Panc1 (cell line): ENCODE data around the gene NEXN. TPM values are rescaled to one million over a fixed set of nuclear protein-coding genes. Genes with fewer than 3 reads are reported as not detected.
A peak's percentile ranks its signal among the peaks of the same experiment; 100 is the strongest.

Source experiments
- ATAC-seq: fragments of 200-7000 bp; cut with Tn5 transposase; 2 replicates; pipeline ENCODE4 v1.9.1; 2020; ENCODE audit warnings: mild to moderate bottlenecking, moderate library complexity
- BruUV-seq: library from RNA; stranded (reverse); fragments of 400-500 nt; replicated peaks from 2 replicates; lab custom pipeline; 2021; lab: Mats Ljungman, UMichigan
- CTCF ChIA-PET: fragments of 300-600 bp; sonication (Branson Sonifier 250); formaldehyde crosslinking; loops from one replicate; lab custom pipeline; 2022; ENCODE audit warnings: antibody characterized with exemption; lab: Charles Lee
- POLR2A ChIA-PET: fragments of 300-600 bp; sonication (Branson Sonifier 250); formaldehyde crosslinking; loops from one replicate; lab custom pipeline; 2022; ENCODE audit warnings: antibody characterized with exemption; lab: Charles Lee
- DNase-seq: peaks from one replicate; pipeline ENCODE4 v3.0.0-alpha.2; 2010; ENCODE audit warnings: low read depth, low spot score
- H3K27ac ChIP-seq: 2 replicates; pipeline ENCODE4 v1.5.1; 2011; ENCODE audit warnings: mild to moderate bottlenecking, low read length, inconsistent platforms
- H3K27me3 ChIP-seq: fragments of 200-500 bp; sonication (Bioruptor generic); 2 replicates; pipeline ENCODE4 v1.6.0; 2014; ENCODE audit warnings: low read length, inconsistent platforms; ENCODE audit not compliant: control insufficient read depth, insufficient read depth
- H3K36me3 ChIP-seq: fragments of 200-500 bp; sonication (Bioruptor generic); 2 replicates; pipeline ENCODE4 v1.5.1; 2014; ENCODE audit warnings: inconsistent platforms, mild to moderate bottlenecking, low read length, moderate library complexity; ENCODE audit not compliant: control insufficient read depth, insufficient read depth
- H3K4me1 ChIP-seq: 2 replicates; pipeline ENCODE4 v1.5.1; 2011; ENCODE audit warnings: inconsistent platforms, mild to moderate bottlenecking, low read length, moderate library complexity; ENCODE audit not compliant: control insufficient read depth, insufficient read depth
- H3K4me3 ChIP-seq, 2 experiments: 2 replicates each; pipeline ENCODE4 v1.5.1; 2011 to 2012; ENCODE audit warnings: low read depth in 2 of 2, low read length in 2 of 2, mild to moderate bottlenecking in 2 of 2, inconsistent platforms in 1 of 2, moderate library complexity in 1 of 2
- H3K9me3 ChIP-seq: fragments of 200-500 bp; sonication (Bioruptor generic); 2 replicates; pipeline ENCODE4 v1.5.1; 2014; ENCODE audit warnings: low read depth, mild to moderate bottlenecking, inconsistent platforms, low read length, moderate library complexity; ENCODE audit not compliant: control insufficient read depth, insufficient read depth
- CTCF ChIP-seq: fragments of 450-650 bp; IDR thresholded peaks from 2 replicates; pipeline ENCODE4 v1.5.1; 2017; ENCODE audit warnings: mild to moderate bottlenecking
- POLR2AphosphoS5 ChIP-seq: IDR thresholded peaks from 2 replicates; pipeline ENCODE4 v1.6.1; 2012; ENCODE audit warnings: mild to moderate bottlenecking, low read depth, low read length, moderate library complexity
- SIN3A ChIP-seq: IDR thresholded peaks from 2 replicates; pipeline ENCODE4 v1.6.1; 2012; ENCODE audit warnings: low read depth, mild to moderate bottlenecking, low read length, moderate library complexity, borderline replicate concordance; ENCODE audit not compliant: insufficient read depth
- TCF7L2 ChIP-seq: IDR thresholded peaks from 2 replicates; pipeline ENCODE4 v1.6.1; 2011; ENCODE audit warnings: mild to moderate bottlenecking, low read depth, low read length, inconsistent platforms
- in situ Hi-C: cut with HindIII; loops from 2 replicates; pipeline ENCODE4 v1.10.0; 2016; ENCODE audit warnings: low sequenced_read_pairs, low pct_unique_long_range_greater_than_20kb
- intact Hi-C: fragments of 100-400 bp; cut with micrococcal nuclease; formaldehyde crosslinking; loops from one replicate; pipeline ENCODE4 v1.10.0; 2022; ENCODE audit not compliant: unreplicated experiment
- total RNA-seq: library from RNA; stranded (reverse); gene quantifications from one replicate; pipeline ENCODE4 v1.2.1, GENCODE V29; 2021; ENCODE audit not compliant: unreplicated experiment
- TF ChIP-seq, protein P1 (sequence below), 2 experiments: IDR thresholded peaks; 2 replicates each; pipeline ENCODE4 v1.6.1; 2011 to 2012; ENCODE audit warnings: low read depth in 2 of 2, control low read depth in 1 of 2, low read length in 1 of 2, mild to moderate bottlenecking in 1 of 2, moderate library complexity in 1 of 2; ENCODE audit not compliant: insufficient read depth in 1 of 2

NEXN gene
- total RNA-seq, 1 experiment from 2014 or later: 5.4 TPM

- in situ Hi-C loops: no loop called here
- Histone ChIP-seq H3K4me3 (peak overlapping the region; percentile 96 to 100), H3K27me3 (no peaks in the 10 kb centered on the region), H3K36me3 (peaks cover 18% of the 10 kb centered on the region), H3K27ac (no peak overlapping the region), H3K9me3 (no peaks in the 10 kb centered on the region), H3K4me1 (peaks cover 14% of the 10 kb centered on the region)
- no peak for TF ChIP-seq POLR2AphosphoS5
- TF ChIP-seq SIN3A: no peak
- TF ChIP-seq TCF7L2: no peak
- TF ChIP-seq CTCF: no peak
- TF ChIP-seq, protein P1, sequence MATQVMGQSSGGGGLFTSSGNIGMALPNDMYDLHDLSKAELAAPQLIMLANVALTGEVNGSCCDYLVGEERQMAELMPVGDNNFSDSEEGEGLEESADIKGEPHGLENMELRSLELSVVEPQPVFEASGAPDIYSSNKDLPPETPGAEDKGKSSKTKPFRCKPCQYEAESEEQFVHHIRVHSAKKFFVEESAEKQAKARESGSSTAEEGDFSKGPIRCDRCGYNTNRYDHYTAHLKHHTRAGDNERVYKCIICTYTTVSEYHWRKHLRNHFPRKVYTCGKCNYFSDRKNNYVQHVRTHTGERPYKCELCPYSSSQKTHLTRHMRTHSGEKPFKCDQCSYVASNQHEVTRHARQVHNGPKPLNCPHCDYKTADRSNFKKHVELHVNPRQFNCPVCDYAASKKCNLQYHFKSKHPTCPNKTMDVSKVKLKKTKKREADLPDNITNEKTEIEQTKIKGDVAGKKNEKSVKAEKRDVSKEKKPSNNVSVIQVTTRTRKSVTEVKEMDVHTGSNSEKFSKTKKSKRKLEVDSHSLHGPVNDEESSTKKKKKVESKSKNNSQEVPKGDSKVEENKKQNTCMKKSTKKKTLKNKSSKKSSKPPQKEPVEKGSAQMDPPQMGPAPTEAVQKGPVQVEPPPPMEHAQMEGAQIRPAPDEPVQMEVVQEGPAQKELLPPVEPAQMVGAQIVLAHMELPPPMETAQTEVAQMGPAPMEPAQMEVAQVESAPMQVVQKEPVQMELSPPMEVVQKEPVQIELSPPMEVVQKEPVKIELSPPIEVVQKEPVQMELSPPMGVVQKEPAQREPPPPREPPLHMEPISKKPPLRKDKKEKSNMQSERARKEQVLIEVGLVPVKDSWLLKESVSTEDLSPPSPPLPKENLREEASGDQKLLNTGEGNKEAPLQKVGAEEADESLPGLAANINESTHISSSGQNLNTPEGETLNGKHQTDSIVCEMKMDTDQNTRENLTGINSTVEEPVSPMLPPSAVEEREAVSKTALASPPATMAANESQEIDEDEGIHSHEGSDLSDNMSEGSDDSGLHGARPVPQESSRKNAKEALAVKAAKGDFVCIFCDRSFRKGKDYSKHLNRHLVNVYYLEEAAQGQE (IDR thresholded peaks at IDR 0.05; ENCODE audit: insufficient read depth in 1 of 2, low read depth in 2 of 2, low read length in 1 of 2): no peak
- ChIA-PET CTCF (interaction anchor here (0.7 kb wide), 1 partner anchor 155 kb away, joined by 4 read pairs; no protein-coding TSS in a partner anchor), POLR2A (interaction anchor here (0.8 to 1.2 kb wide), 3 partner anchors 19 to 126 kb away, joined by 3 to 8 read pairs (median 5); no protein-coding TSS in a partner anchor)
- intact Hi-C loops: loop anchor here (5.0 kb wide), 1 partner anchor 136 kb away; no protein-coding TSS in a partner anchor
- no peak for DNase-seq
- ATAC-seq: no peak
- BruUV-seq: TSS peak; percentile 19
Observed at GRCh38 chr1:77975907-77976306, 87.5 kb downstream of the NEXN start.

- peaks cover 16% of the 10 kb centered on the region for H3K4me1 ChIP-seq
- CTCF ChIA-PET: interaction anchor here (0.7 kb wide), 1 partner anchor 154 kb away, joined by 4 read pairs; no protein-coding TSS in a partner anchor
- ATAC-seq: no peak
Observed at GRCh38 chr1:77976433-77977076, 88.1 kb downstream of the NEXN start.

More at GRCh38 chr1:77976433-77977076, 88.1 kb downstream of the NEXN start:
- no peak for TF ChIP-seq CTCF
- TF ChIP-seq POLR2AphosphoS5: no peak; the same call in 1 of the 2 replicates
- TF ChIP-seq TCF7L2: no peak
- TF ChIP-seq SIN3A: no peak
- TF ChIP-seq, protein P1 (IDR thresholded peaks at IDR 0.05; ENCODE audit: insufficient read depth in 1 of 2, low read depth in 2 of 2, low read length in 1 of 2): no peak
- Histone ChIP-seq H3K9me3 (no peaks in the 10 kb centered on the region), H3K27ac (peak overlapping the region; percentile 100), H3K36me3 (peaks cover 15% of the 10 kb centered on the region), H3K27me3 (no peaks in the 10 kb centered on the region), H3K4me3 (peak overlapping the region; percentile 96 to 100)
- in situ Hi-C loops (no loop called here), intact Hi-C loops (loop anchor here (5.0 kb wide), 1 partner anchor 136 kb away; no protein-coding TSS in a partner anchor)
- POLR2A ChIA-PET: interaction anchor here (1.2 kb wide), 2 partner anchors 20 to 28 kb away, joined by 5 to 8 read pairs; no protein-coding TSS in a partner anchor
- DNase-seq: no peak
- BruUV-seq: no TSS peak
